ENCODE data around the gene C6orf89.
"Not testable (repeated sequence)": the region's sequence is repeated elsewhere in the genome, so short reads cannot be mapped to it uniquely, and the experiment has no call there.

C6orf89 gene

DNA sequence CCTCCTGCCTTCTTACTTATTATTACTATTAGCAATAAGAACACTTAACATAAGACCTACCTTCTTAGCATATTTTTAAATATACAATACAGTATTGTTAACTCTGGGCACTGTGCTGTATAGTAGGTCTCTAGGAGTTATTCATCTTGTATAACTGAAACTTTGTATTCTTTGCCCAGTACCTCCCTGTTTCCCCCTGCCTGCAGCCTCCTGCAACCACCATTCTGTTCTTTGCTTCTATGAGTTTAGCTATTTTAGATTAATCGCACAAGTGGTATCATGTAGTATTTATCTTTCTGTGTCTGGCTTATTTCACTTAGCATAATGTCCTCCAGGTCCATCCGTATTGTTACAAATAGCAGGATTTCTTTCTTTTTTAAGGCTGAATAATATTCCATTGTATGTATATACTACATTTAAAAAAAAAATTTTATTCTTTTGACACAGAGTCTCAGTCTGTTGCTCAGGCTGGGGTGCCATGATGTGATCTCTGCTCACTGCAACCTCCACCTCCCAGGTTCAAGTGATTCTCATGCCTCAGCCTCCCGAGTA lies 4.4 kb downstream of the C6orf89 start:
- no peak for DNase-seq (ENCODE audit: low spot score)
- TF ChIP-seq, protein P1, sequence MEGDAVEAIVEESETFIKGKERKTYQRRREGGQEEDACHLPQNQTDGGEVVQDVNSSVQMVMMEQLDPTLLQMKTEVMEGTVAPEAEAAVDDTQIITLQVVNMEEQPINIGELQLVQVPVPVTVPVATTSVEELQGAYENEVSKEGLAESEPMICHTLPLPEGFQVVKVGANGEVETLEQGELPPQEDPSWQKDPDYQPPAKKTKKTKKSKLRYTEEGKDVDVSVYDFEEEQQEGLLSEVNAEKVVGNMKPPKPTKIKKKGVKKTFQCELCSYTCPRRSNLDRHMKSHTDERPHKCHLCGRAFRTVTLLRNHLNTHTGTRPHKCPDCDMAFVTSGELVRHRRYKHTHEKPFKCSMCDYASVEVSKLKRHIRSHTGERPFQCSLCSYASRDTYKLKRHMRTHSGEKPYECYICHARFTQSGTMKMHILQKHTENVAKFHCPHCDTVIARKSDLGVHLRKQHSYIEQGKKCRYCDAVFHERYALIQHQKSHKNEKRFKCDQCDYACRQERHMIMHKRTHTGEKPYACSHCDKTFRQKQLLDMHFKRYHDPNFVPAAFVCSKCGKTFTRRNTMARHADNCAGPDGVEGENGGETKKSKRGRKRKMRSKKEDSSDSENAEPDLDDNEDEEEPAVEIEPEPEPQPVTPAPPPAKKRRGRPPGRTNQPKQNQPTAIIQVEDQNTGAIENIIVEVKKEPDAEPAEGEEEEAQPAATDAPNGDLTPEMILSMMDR (IDR thresholded peaks at IDR 0.05; ENCODE audit: extremely low read depth, missing control alignments), result no peak

DNA sequence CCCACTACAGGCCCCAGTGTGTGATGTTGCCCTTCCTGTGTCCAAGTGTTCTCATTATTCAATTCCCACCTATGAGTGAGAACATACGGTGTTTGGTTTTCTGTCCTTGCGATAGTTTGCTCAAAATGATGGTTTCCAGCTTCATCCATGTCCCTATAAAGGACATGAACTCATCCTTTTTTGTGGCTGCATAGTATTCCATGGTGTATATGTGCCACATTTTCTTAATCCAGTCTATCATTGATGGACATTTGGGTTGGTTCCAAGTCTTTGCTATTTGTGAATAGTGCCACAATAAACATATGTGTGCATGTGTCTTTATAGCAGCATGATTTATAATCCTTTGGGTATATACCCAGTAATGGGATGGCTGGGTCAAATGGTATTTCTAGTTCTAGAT lies 5.4 kb downstream of the C6orf89 start:
- DNase-seq (ENCODE audit: low spot score), result not testable (repeated sequence)

DNA sequence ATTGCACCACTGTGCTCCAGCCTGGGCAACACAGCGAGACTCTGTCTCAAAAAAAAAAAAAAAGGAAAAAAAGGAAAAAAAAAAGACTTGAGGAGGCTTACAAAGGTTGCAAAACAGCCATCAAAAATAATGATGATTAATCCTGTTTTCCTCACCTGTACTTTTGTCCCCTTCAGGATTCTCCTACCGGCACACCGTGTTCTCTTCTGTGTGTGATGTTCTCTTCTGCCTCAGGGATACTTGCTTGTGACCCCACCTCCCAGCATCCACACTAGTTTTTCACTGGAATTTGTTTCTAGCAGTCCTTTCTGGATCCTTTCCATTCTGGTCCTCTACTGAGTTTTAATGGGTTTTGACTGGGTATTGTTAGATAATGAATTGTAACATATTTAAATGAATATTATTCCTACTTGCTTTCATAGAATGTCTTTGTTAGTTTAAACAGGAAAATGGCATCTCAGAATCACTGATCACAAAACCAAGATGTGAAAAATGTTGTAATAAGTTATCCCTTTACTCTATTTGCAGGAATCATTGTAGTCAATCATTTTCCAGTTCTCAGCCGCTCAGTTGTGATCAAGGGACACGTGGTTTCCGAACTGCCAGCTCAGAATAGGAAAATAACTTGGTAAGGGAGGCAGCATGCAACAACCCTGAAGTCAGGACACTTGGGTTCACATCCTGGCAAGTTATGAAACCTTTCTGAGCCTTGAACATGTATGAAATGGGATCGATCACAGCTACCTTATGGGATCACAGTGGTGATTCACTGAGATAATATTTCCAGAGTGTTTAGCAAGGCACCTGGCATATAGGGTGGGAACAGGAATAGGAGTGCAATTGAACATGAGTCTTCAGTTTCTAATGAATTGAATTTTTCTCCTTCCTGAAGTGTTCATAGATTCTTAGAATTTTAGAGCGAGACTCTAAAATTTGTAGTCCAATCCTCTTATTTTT lies 8.5 kb downstream of the C6orf89 start:
- TF ChIP-seq, protein P1 (IDR thresholded peaks at IDR 0.05; ENCODE audit: extremely low read depth, missing control alignments), result no peak
- DNase-seq (ENCODE audit: low spot score), result no peak

DNA sequence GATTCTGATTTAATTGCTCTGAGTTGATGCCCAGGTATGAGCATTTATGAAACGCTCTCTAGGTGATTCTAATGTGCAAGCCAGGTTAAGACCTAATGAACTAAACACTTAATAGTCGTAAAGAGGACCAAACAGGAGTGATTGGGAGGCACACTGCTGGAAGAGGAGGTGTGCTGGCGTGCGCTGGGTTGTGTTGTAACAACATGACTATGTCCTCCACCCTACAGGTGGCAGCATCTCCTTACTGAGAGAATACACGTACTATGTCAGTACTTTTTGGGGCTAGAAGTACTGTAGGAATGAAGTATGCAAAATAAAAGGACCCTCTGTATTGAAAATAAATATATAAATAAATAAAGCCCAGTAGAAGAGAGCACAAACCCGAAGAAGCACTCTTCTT lies 11.9 kb downstream of the C6orf89 start:
- no peak for DNase-seq (ENCODE audit: low spot score)
- TF ChIP-seq, protein P1 (IDR thresholded peaks at IDR 0.05; ENCODE audit: extremely low read depth, missing control alignments), result no peak

DNA sequence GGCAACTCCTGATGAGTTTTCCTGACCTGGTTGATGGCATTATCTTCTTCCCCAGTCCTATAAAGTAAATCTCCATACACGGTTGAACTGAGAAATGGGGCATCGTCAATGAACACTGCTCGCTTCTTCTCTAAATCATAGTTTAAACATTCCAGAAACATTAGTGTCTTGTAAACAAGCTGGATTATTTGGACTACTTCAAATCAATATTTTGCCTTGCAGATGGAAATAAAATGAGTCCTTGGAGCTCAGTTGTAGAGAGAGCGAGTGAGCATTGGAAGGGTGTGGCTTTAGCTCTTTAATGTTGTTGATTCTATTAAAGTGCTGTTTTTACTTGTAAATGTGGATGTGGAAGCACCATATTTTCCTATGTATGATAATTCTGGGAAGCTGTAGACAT lies 18.4 kb downstream of the C6orf89 start:
- TF ChIP-seq, protein P1 (IDR thresholded peaks at IDR 0.05; ENCODE audit: extremely low read depth, missing control alignments), result no peak
- no peak for DNase-seq (ENCODE audit: low spot score)

DNA sequence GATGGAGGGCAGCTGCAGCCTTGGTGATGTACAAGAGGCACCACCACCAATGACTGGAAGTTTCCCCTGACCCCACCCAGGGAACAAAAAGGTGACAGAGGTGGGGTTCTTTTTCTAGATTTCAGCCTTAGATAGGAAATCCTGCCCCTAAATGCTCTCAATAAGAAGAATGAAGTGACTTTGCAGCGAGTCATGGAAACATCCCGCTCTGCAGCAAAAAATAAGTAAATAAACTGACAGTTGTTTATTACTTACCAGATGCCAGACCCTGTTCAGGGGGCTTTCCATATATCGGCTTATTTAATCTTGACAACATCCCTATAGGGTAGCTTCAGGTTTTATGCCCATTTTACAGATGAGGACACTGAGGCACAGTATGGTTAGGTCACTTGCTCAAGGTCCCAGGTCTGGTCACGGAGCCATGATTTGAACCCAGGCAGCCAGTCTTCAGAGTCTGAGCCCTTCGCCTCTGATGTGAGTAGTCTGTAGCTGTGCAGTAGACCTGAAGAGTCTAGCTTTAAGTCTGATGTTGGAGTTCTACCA lies 19.2 kb downstream of the C6orf89 start:
- TF ChIP-seq, protein P1 (IDR thresholded peaks at IDR 0.05; ENCODE audit: extremely low read depth, missing control alignments), result no peak
- DNase-seq (ENCODE audit: low spot score), result no peak

DNA sequence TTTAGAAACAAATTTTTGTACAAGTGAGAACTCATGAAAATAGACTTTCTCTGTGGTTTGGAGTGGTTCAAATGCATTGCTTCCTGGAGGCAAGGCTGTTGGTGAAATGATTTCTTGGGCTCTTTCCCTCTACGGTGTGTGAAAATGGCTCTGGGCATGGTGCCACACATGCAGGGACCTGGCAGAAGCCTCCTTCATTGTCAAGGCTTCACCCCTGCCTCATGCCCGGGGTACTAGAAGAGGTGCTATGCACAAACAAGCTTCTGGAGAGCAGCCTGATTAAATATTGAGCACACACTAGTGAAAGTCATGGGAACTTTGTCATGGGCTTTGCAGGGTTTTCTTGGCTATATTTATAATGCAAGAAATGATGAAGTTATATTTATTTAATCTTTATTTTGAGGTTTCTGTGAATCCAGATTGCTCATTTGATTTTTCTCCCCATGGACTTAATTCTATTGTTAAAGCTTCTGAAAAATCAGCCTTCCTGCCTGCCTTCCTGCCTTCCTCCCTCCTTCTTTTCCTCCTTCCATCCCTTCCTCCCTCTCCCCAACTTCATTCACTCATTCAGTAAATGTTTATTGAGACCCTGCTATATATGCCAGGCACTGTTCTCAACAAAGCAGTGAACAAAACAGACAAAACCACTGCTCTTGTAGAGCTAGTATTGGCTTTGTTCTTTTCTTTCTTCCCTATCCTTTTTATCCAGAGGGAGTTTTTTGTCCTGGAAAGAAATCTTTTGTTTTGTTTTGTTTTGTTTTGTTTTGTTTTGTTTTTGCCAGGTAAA lies 21.0 kb downstream of the C6orf89 start:
- no peak for DNase-seq (ENCODE audit: low spot score)
- TF ChIP-seq, protein P1 (IDR thresholded peaks at IDR 0.05; ENCODE audit: extremely low read depth, missing control alignments), result no peak
